ENCODE measurements around the gene LPAR4.

DNA sequence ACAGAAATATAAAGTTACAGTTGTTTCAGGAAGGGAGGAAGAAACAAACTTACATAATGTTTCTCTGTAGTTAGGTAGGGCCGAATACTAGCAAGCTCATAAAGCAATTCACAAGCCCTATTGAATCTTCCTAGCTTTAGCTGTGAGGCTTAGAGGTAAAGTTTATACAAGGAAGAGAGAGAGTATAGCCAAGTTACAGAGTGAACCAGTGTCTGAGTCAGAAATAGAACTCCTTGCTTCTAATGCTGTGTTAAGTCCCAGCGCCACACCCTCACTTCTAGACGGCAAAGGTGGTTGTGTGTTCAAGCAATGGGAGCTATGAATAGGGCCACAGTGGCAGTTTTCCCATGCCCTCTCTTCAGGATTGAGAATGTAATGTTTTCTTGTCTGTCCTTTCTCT, 6.1 kb downstream of the LPAR4 start:
- TF ChIP-seq POLR2A (IDR thresholded peaks at IDR 0.05; ENCODE audit: low read depth, low read length) (no peak), MYC (IDR thresholded peaks at IDR 0.05; ENCODE audit: insufficient read depth, insufficient read length, insufficient replicate concordance, low read length, severe bottlenecking) (no peak), CREB1 (IDR thresholded peaks at IDR 0.05; ENCODE audit: low read depth) (no peak), RFX5 (IDR thresholded peaks at IDR 0.05; ENCODE audit: low read depth, low read length) (no peak), ZSCAN29 (IDR thresholded peaks at IDR 0.05) (no peak), CTCF (IDR thresholded peaks at IDR 0.05 in 2 of 3, conservative IDR thresholded peaks at IDR 0.05 in 1 of 3; ENCODE audit: control insufficient read depth in 2 of 3, extremely low read depth in 1 of 3, insufficient read depth in 1 of 3, low read depth in 3 of 3, low read length in 3 of 3) (no peak), CBX5 (IDR thresholded peaks at IDR 0.05; ENCODE audit: low read depth) (no peak), RAD21 (IDR thresholded peaks at IDR 0.05; ENCODE audit: insufficient read depth, low read depth, low read length) (no peak)
